HG03457 (cell line): Measurements from ENCODE around the gene KIAA1328.
"Not testable (repeated sequence)": the region's sequence is repeated elsewhere in the genome, so short reads cannot be mapped to it uniquely, and the experiment has no call there.

Experiments
- ATAC-seq: cut with Tn5 transposase; IDR thresholded peaks from one replicate; pipeline ENCODE4 v1.9.1; 2021; ENCODE audit warnings: moderate number of reproducible peaks; ENCODE audit not compliant: unreplicated experiment

The KIAA1328 gene

DNA sequence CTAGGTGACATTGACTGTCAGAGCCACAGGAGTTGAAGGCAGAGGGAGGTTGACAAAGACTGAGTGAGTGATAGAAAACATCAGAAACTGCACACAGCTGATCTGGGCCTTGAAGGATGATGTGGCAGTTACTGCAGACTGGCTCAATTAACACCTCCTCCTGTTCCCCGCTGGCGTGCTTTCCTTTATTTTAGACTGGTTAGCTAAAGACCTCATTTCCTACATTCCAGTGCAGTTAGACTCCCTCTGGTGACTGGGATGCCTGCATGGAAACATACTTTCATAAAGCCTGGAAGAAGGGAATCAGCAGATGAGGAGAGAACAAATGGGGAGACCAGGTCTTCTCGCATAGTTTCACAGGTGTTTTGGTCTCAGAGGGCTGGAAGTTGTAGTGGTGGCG lies 7.2 kb upstream of the KIAA1328 start:
- no peak for ATAC-seq

GRCh38 chr18:36825526-36825925 lies 3.4 kb upstream of the KIAA1328 start:
- no peak for ATAC-seq

GRCh38 chr18:36826556-36826955 lies 2.4 kb upstream of the KIAA1328 start:
- ATAC-seq = no peak

DNA sequence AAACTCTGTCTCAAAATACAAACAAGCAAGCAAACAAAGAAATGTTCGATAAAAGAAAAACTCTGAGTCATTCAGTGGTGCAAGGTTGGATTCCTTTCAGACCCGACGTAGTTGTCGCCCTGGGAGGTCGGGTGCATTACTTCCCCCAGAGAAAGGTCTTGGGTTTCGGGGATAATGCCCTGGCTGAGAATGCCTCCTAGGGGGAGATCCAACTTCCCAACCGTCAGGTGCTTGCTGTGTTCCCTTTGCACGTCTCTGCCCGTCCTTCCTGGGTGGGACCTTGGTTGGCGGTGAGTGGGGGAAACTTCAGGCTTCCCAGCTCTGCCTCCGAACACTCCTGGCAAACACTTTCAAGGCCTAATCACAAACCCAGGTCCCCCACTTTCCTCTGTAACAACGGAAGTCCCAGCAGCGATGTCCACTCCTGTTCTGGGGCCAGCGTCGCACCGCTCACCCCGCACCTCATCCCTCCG lies 734 bp upstream of the KIAA1328 start:
- ATAC-seq = peak; percentile 0

DNA sequence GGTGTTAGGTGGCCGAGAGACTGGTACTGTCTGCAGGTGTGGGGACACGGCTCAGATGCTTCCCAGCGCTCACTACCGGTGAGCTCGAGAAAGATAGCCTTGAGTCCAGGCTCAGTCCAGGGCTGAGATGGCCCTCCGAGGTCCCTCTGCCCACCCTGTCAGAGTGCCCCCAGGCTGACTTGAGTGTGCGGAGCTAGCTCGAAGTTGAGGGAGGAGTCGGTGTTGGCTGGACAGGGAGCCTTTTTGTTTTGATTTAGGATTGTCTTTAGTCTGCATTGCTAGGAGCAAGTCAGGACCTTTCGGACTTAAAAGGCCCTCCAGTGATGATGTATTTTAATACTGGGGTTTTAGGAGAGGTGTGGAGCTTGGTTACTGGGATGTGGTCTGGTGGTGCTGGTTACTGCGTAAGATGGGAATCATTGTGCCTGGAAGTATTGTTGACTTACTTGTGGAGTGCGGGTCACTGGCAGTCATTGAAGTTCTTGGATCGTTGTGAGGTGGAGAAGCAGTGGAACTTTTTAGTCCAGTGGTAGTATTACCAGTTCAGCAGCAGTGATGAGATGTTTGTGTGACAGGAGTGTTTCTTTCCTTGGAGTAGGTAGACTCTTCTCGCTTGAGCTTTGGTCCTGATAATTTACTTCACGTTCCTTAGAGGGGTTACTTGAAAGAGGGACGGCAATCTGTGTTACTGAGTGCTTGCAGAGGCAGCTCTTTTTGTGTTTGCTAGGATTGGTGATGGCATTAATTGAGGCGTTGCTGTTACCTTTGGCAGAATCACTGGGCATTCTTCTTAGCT lies 633 bp downstream of the KIAA1328 start:
- ATAC-seq = no peak

- ATAC-seq = no peak
Observed at GRCh38 chr18:36830158-36830495, 1.2 kb downstream of the KIAA1328 start.

- ATAC-seq = no peak
Observed at GRCh38 chr18:36831139-36831538, 2.2 kb downstream of the KIAA1328 start.

- ATAC-seq = no peak
Observed at GRCh38 chr18:36833120-36833519, 4.2 kb downstream of the KIAA1328 start.

GRCh38 chr18:36835927-36836326 lies 7.0 kb downstream of the KIAA1328 start:
- no peak for ATAC-seq

- ATAC-seq = no peak
Observed at GRCh38 chr18:36839835-36840234, 10.9 kb downstream of the KIAA1328 start.

GRCh38 chr18:36843199-36843598 lies 14.3 kb downstream of the KIAA1328 start:
- ATAC-seq = no peak

- ATAC-seq = no peak
Observed at GRCh38 chr18:36843784-36844183, 14.9 kb downstream of the KIAA1328 start.

- ATAC-seq = no peak
Observed at GRCh38 chr18:36848609-36849008, 19.7 kb downstream of the KIAA1328 start.

DNA sequence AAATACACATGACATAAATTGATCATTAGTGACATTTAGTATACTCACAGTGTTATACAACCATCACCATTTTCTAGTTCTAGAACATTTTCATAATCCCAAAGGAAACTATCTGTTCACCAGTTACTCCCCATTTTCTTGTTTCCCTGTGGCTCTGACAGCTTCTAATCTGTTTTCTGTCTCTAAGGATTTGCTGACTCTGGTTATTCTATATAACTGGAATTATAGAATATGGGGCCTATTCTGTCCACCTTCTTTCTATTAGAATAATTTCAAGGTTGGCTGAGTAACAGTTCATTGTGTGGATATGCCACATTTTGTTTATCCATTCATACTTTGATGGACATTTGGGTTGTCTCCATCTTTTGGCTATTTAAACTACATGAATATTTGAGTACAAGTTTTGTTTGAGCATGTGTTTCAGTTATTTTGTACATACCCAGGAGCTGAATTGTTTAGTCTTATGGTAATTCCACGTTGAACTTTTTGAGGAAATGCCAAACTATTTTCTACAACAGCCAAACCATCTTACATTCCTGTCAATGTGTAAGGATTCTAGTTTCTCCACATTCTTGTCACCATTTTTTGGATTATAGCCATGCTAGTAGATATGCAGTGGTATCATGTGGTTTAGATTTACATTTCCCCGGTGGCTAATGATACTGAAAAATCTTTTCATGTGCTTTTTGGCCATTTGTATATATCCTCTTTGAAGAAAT lies 20.5 kb downstream of the KIAA1328 start:
- ATAC-seq = no peak

- ATAC-seq = no peak
Observed at GRCh38 chr18:36850527-36851201, 21.7 kb downstream of the KIAA1328 start.

GRCh38 chr18:36851202-36851590 lies 22.3 kb downstream of the KIAA1328 start:
- ATAC-seq = no peak

- no peak for ATAC-seq
Observed at GRCh38 chr18:36856815-36857214, 27.9 kb downstream of the KIAA1328 start.

GRCh38 chr18:36862182-36862581 lies 33.3 kb downstream of the KIAA1328 start:
- ATAC-seq = no peak

GRCh38 chr18:36867056-36867455 lies 38.1 kb downstream of the KIAA1328 start:
- ATAC-seq = no peak

GRCh38 chr18:36871801-36872200 lies 42.9 kb downstream of the KIAA1328 start:
- ATAC-seq = no peak

GRCh38 chr18:36872329-36872728 lies 43.4 kb downstream of the KIAA1328 start:
- ATAC-seq = no peak

GRCh38 chr18:36873826-36874225 lies 44.9 kb downstream of the KIAA1328 start:
- ATAC-seq = not testable (repeated sequence)
